Gastroesophageal sphincter (tissue), 2 donors: ENCODE results near the gene ZNF195.
"Not testable (repeated sequence)": the region's sequence is repeated elsewhere in the genome, so short reads cannot be mapped to it uniquely, and the experiment has no call there.

Experiments used
- POLR2A ChIP-seq, 2 donors: fragments of 450-650 bp; IDR thresholded peaks; one replicate each; pipeline ENCODE4 v1.6.1; 2017; ENCODE audit warnings: antibody characterized with exemption in 2 of 2, mild to moderate bottlenecking in 2 of 2, moderate library complexity in 1 of 2
- POLR2AphosphoS5 ChIP-seq: sonication (generic); formaldehyde crosslinking; IDR thresholded peaks from one replicate; pipeline ENCODE4 v1.6.1; 2017; ENCODE audit warnings: antibody characterized with exemption

DNA sequence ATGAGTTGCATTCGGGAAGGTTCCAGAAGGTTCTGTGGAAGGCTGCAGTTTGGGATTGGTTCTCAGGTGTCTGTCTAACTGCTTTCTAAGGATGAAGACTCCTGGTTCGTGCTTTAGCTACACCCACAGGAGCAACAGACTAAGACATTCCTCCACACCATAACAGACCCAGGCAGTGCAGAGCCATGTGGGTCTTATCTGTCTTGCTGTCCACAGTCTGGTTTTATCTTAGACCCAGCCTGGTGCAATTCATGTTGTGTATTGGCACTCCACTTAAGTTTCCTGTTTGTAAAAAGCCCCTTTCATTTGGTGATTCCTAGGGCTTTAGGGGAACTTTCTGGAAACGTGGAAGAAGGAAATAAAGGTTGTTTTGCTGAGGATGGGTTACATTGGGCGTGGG is 22.1 kb upstream of the ZNF195 start:
- TF ChIP-seq POLR2AphosphoS5; POLR2A (IDR thresholded peaks at IDR 0.05): not testable (repeated sequence)
